Hepatocyte (in vitro differentiated cells): ENCODE results near the gene CNPY2.

Experiments used
- EZH2 ChIP-seq: fragments of 200-600 bp; sonication (generic); IDR thresholded peaks from 2 replicates; pipeline ENCODE4 v1.6.1; 2016; ENCODE audit warnings: antibody characterized with exemption, mild to moderate bottlenecking, borderline replicate concordance
- TF ChIP-seq, protein P1 (sequence below): fragments of 200-600 bp; sonication (generic); IDR thresholded peaks from 2 replicates; pipeline ENCODE4 v1.5.1; 2016; ENCODE audit warnings: antibody characterized with exemption, mild to moderate bottlenecking; ENCODE audit not compliant: poor library complexity

DNA sequence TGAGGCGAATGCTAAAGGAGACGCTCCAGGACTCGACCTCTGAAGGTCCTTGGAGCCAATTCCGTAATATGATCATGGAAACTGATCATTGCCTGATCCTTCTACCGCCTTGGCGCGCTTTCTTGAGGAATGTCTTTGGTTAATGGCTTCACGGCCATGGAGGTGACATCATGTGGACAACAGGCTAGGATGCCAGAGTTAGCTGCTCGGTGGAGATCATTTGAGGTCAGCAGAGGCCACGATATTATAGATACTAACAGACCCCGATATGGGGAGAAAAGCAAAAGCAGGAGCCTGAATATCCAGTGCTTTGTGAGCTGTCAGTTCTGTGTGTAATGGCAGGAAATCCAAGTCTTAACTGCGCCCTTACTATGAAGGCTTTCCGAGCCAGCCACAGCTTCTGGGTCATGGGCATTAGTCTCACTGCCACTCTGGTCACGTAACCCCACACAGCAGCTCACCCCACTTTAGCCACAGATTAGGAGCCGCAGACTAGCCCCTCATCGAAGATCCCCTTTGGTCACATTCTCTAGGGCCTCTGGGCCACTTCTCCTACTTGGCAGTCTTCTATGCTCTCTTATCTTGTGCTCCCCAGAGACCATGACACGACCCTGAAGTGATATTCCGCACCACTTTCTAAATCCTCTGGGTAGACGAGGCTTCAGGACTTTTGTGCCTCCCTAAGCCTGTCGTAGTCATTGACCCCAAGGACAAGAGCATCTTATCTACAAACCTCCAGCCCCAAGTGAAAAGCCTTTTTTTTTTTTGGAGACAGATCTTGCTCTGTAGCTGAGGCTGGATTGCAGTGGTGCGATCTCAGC is 14.9 kb downstream of the CNPY2 start:
- TF ChIP-seq, protein P1, sequence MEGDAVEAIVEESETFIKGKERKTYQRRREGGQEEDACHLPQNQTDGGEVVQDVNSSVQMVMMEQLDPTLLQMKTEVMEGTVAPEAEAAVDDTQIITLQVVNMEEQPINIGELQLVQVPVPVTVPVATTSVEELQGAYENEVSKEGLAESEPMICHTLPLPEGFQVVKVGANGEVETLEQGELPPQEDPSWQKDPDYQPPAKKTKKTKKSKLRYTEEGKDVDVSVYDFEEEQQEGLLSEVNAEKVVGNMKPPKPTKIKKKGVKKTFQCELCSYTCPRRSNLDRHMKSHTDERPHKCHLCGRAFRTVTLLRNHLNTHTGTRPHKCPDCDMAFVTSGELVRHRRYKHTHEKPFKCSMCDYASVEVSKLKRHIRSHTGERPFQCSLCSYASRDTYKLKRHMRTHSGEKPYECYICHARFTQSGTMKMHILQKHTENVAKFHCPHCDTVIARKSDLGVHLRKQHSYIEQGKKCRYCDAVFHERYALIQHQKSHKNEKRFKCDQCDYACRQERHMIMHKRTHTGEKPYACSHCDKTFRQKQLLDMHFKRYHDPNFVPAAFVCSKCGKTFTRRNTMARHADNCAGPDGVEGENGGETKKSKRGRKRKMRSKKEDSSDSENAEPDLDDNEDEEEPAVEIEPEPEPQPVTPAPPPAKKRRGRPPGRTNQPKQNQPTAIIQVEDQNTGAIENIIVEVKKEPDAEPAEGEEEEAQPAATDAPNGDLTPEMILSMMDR = no peak
- TF ChIP-seq EZH2 = no peak
